ENCODE data around the gene QARS1. TPM values are rescaled to one million over a fixed set of nuclear protein-coding genes. Genes with fewer than 3 reads are reported as not detected.

QARS1 gene
- total and polyA plus RNA-seq, 2 of the 13 experiments (the other 11 are each of a cell fraction or from before 2014, with no cell fraction given) = 307 to 327 TPM

- TF ChIP-seq MEF2D (CRISPR knock-in tag; IDR thresholded peaks at IDR 0.05) (peak; percentile 61; the same call in 1 of the 2 replicates), POLR2A (IDR thresholded peaks at IDR 0.05; ENCODE audit: insufficient read depth in 1 of 2, low read depth in 2 of 2, low read length in 2 of 2) (peak; percentile 80 to 84), ZNF275 (CRISPR knock-in tag; IDR thresholded peaks at IDR 0.05; ENCODE audit: borderline replicate concordance) (peak; percentile 82; the same call in 1 of the 2 replicates), SRY (CRISPR knock-in tag; IDR thresholded peaks at IDR 0.05) (peak; percentile 69; the same call in 1 of the 2 replicates), STAT5B (CRISPR knock-in tag; IDR thresholded peaks at IDR 0.05) (no peak), ZNF510 (CRISPR knock-in tag; IDR thresholded peaks at IDR 0.05; ENCODE audit: low read depth) (0 out of 2 replicates have a peak, but pooled peaks have one; percentile 75), MTA3 (CRISPR knock-in tag; IDR thresholded peaks at IDR 0.05) (no peak), BRD4 (CRISPR knock-in tag; IDR thresholded peaks at IDR 0.05) (peak; percentile 67; the same call in 1 of the 2 replicates), SMAD1 (CRISPR knock-in tag; IDR thresholded peaks at IDR 0.05; ENCODE audit: borderline replicate concordance, low read depth) (0 out of 2 replicates have a peak, but pooled peaks have one; percentile 70), FOXA1 (IDR thresholded peaks at IDR 0.05) (no peak), FOXA1 (CRISPR knock-in tag; IDR thresholded peaks at IDR 0.05) (no peak), ZNF451 (CRISPR knock-in tag; IDR thresholded peaks at IDR 0.05) (no peak), AHR (CRISPR knock-in tag; IDR thresholded peaks at IDR 0.05) (peak; percentile 76), ZNF883 (CRISPR knock-in tag; IDR thresholded peaks at IDR 0.05; ENCODE audit: not compliant biosample characterization) (peak; percentile 85), E2F5 (CRISPR knock-in tag; conservative IDR thresholded peaks at IDR 0.05) (0 out of 2 replicates have a peak, but pooled peaks have one; percentile 61), ZFP82 (CRISPR knock-in tag; IDR thresholded peaks at IDR 0.05; ENCODE audit: borderline replicate concordance) (0 out of 2 replicates have a peak, but pooled peaks have one; percentile 65), KLF13 (CRISPR knock-in tag; IDR thresholded peaks at IDR 0.05) (no peak), THAP11 (CRISPR knock-in tag; IDR thresholded peaks at IDR 0.05) (peak; percentile 86), SNAPC5 (CRISPR knock-in tag; IDR thresholded peaks at IDR 0.05; ENCODE audit: borderline replicate concordance) (no peak), RARA (CRISPR knock-in tag; IDR thresholded peaks at IDR 0.05) (peak; percentile 32; the same call in 1 of the 2 replicates), ZNF572 (CRISPR knock-in tag; IDR thresholded peaks at IDR 0.05) (peak; percentile 78; the same call in 1 of the 2 replicates)
- TF ChIP-seq, protein P1, sequence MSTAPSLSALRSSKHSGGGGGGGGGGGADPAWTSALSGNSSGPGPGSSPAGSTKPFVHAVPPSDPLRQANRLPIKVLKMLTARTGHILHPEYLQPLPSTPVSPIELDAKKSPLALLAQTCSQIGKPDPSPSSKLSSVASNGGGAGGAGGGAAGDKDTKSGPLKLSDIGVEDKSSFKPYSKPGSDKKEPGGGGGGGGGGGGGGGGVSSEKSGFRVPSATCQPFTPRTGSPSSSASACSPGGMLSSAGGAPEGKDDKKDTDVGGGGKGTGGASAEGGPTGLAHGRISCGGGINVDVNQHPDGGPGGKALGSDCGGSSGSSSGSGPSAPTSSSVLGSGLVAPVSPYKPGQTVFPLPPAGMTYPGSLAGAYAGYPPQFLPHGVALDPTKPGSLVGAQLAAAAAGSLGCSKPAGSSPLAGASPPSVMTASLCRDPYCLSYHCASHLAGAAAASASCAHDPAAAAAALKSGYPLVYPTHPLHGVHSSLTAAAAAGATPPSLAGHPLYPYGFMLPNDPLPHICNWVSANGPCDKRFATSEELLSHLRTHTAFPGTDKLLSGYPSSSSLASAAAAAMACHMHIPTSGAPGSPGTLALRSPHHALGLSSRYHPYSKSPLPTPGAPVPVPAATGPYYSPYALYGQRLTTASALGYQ (CRISPR knock-in tag; IDR thresholded peaks at IDR 0.05) = no peak
These were observed at the start of gene QARS1 (continued) for GRCh38 chr3:49104427-49105291.
